Loucy (cell line): ENCODE results near the gene RNASE13.

Experiments
- H2AFZ ChIP-seq: fragments of 200-600 bp; sonication (generic); 2 replicates; pipeline ENCODE4 v1.6.0; 2016; ENCODE audit warnings: antibody characterized with exemption, mild to moderate bottlenecking, low read length, moderate library complexity
- H3F3A ChIP-seq: fragments of 200-600 bp; 2 replicates; pipeline ENCODE4 v1.6.0; 2016; ENCODE audit warnings: antibody characterized with exemption, low read depth, mild to moderate bottlenecking
- H3K27me3 ChIP-seq: fragments of 200-600 bp; sonication (generic); 2 replicates; pipeline ENCODE4 v1.6.1; 2014; ENCODE audit warnings: low read length, mild to moderate bottlenecking; ENCODE audit not compliant: insufficient read depth, poor library complexity, severe bottlenecking
- H3K36me3 ChIP-seq: fragments of 200-600 bp; sonication (generic); 2 replicates; pipeline ENCODE4 v1.6.1; 2016; ENCODE audit warnings: low read length; ENCODE audit not compliant: insufficient read depth
- H3K4me1 ChIP-seq: fragments of 200-600 bp; sonication (generic); 2 replicates; pipeline ENCODE4 v1.5.1; 2014; ENCODE audit warnings: low read length, mild to moderate bottlenecking; ENCODE audit not compliant: insufficient read depth, poor library complexity, severe bottlenecking
- H3K4me2 ChIP-seq: fragments of 200-600 bp; sonication (generic); 2 replicates; pipeline ENCODE4 v1.6.0; 2014; ENCODE audit warnings: antibody characterized with exemption, low read length, low read depth, mild to moderate bottlenecking; ENCODE audit not compliant: poor library complexity, severe bottlenecking
- H3K4me3 ChIP-seq: fragments of 200-600 bp; sonication (generic); 2 replicates; pipeline ENCODE4 v1.5.1; 2014; ENCODE audit warnings: low read length, mild to moderate bottlenecking, mixed read lengths; ENCODE audit not compliant: poor library complexity, severe bottlenecking
- H3K79me2 ChIP-seq: fragments of 200-600 bp; sonication (generic); 2 replicates; pipeline ENCODE4 v1.6.1; 2014; ENCODE audit warnings: low read length; ENCODE audit not compliant: insufficient read depth
- H3K9ac ChIP-seq: fragments of 200-600 bp; sonication (generic); 2 replicates; pipeline ENCODE4 v1.6.0; 2014; ENCODE audit warnings: mild to moderate bottlenecking, low read depth, low read length, moderate library complexity; ENCODE audit not compliant: poor library complexity, severe bottlenecking
- H3K9me2 ChIP-seq: fragments of 200-600 bp; sonication (generic); replicated peaks from 2 replicates; pipeline ENCODE4 v1.6.1; 2016; ENCODE audit warnings: low read depth, low read length, mixed read lengths
- H3K9me3 ChIP-seq: fragments of 200-600 bp; sonication (generic); 2 replicates; pipeline ENCODE4 v1.6.1; 2014; ENCODE audit warnings: mild to moderate bottlenecking, antibody characterized with exemption, low read length, low read depth; ENCODE audit not compliant: insufficient read depth
- H4K20me1 ChIP-seq: fragments of 200-600 bp; sonication (generic); 2 replicates; pipeline ENCODE4 v1.6.0; 2014; ENCODE audit warnings: antibody characterized with exemption, low read length, mild to moderate bottlenecking; ENCODE audit not compliant: insufficient read depth, poor library complexity, severe bottlenecking
- EZH2phosphoT487 ChIP-seq: fragments of 200-600 bp; IDR thresholded peaks from 2 replicates; pipeline ENCODE4 v1.6.1; 2018; ENCODE audit warnings: antibody characterized with exemption, mild to moderate bottlenecking, moderate library complexity, borderline replicate concordance
- TF ChIP-seq, protein P1 (sequence below): fragments of 200-600 bp; sonication (generic); conservative IDR thresholded peaks from 2 replicates; pipeline ENCODE4 v1.5.1; 2014; ENCODE audit warnings: mild to moderate bottlenecking, antibody characterized with exemption, low read length

Gene RNASE13

GRCh38 chr14:21020977-21021545 is 13.5 kb downstream of the RNASE13 start:
- 0 out of 2 replicates have a peak, but pooled peaks cover 5% of the 10 kb centered on the region for H3K79me2 ChIP-seq
- H3K4me3 ChIP-seq = no peak overlapping the region
- no peak for TF ChIP-seq EZH2phosphoT487
- H3K9ac ChIP-seq = no peak overlapping the region
- H3F3A ChIP-seq = no peaks in the 10 kb centered on the region
- H3K4me2 ChIP-seq = no peak overlapping the region
- no peaks in the 10 kb centered on the region for H3K9me2 ChIP-seq
- H2AFZ ChIP-seq = no peak overlapping the region
- no peaks in the 10 kb centered on the region for H4K20me1 ChIP-seq
- H3K27me3 ChIP-seq = no peaks in the 10 kb centered on the region
- H3K9me3 ChIP-seq = no peaks in the 10 kb centered on the region
- no peaks in the 10 kb centered on the region for H3K36me3 ChIP-seq
- H3K4me1 ChIP-seq = peaks cover 11% of the 10 kb centered on the region

DNA sequence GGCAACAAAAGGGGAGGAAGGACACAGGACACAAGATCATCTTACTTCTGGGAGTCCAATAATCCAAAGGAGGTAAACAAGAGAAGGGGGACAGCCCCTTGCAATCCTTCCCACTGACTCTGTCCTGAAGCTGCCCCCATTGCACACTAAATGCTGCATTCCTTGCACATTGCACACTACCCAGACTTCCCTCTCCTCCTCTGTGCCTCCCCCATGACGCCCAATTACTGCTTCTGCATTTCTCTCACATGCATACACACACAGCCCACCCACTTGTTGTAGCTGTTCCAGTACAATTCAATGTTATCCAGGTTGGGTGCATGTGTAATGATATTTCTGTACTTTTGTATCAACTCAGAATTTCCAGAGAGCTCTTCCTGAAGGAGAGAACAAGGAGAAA is 15.2 kb downstream of the RNASE13 start:
- H3K4me3 ChIP-seq = no peak overlapping the region
- no peak for TF ChIP-seq EZH2phosphoT487
- TF ChIP-seq, protein P1, sequence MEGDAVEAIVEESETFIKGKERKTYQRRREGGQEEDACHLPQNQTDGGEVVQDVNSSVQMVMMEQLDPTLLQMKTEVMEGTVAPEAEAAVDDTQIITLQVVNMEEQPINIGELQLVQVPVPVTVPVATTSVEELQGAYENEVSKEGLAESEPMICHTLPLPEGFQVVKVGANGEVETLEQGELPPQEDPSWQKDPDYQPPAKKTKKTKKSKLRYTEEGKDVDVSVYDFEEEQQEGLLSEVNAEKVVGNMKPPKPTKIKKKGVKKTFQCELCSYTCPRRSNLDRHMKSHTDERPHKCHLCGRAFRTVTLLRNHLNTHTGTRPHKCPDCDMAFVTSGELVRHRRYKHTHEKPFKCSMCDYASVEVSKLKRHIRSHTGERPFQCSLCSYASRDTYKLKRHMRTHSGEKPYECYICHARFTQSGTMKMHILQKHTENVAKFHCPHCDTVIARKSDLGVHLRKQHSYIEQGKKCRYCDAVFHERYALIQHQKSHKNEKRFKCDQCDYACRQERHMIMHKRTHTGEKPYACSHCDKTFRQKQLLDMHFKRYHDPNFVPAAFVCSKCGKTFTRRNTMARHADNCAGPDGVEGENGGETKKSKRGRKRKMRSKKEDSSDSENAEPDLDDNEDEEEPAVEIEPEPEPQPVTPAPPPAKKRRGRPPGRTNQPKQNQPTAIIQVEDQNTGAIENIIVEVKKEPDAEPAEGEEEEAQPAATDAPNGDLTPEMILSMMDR = no peak
- H3K27me3 ChIP-seq = no peaks in the 10 kb centered on the region
- H3K4me1 ChIP-seq = peaks cover 8% of the 10 kb centered on the region
- no peak overlapping the region for H3K9ac ChIP-seq
- H3F3A ChIP-seq = no peaks in the 10 kb centered on the region
- H2AFZ ChIP-seq = no peak overlapping the region
- no peaks in the 10 kb centered on the region for H4K20me1 ChIP-seq
- 0 out of 2 replicates have a peak, but pooled peaks cover 3% of the 10 kb centered on the region for H3K79me2 ChIP-seq
- H3K9me2 ChIP-seq = no peaks in the 10 kb centered on the region
- H3K9me3 ChIP-seq = no peaks in the 10 kb centered on the region
- H3K4me2 ChIP-seq = no peak overlapping the region
- no peaks in the 10 kb centered on the region for H3K36me3 ChIP-seq

GRCh38 chr14:21018781-21019180 is 15.8 kb downstream of the RNASE13 start:
- Histone ChIP-seq H4K20me1 (no peaks in the 10 kb centered on the region), H3K9me2 (no peaks in the 10 kb centered on the region), H3K27me3 (no peaks in the 10 kb centered on the region), H3K4me1 (peaks cover 3% of the 10 kb centered on the region), H3K4me3 (no peak overlapping the region), H2AFZ (no peak overlapping the region), H3K4me2 (no peak overlapping the region), H3K79me2 (no peaks in the 10 kb centered on the region), H3K9me3 (no peaks in the 10 kb centered on the region), H3K36me3 (no peaks in the 10 kb centered on the region), H3K9ac (no peak overlapping the region), H3F3A (no peaks in the 10 kb centered on the region)
- no peak for TF ChIP-seq EZH2phosphoT487
- TF ChIP-seq, protein P1 = no peak

DNA sequence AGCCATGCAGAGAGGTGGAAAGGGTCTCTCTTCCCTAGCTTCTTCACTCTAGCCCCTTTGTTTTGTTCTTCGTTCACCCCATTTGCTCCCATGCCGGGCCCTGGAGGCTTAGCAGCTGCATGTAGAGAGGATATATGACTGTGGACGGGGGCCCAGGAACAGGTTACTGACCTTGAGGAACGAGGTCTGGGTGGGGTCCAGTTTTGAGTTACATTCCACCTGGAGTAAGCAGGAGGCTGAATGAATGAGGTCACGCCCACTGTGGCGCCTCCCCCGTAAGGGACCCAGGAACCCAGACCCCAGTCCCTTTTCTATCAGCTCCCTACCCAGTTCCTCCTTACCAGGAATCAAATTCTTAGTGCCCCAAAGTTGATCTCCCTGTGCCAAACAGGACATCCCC is 16.3 kb downstream of the RNASE13 start:
- H3K9me3 ChIP-seq = no peaks in the 10 kb centered on the region
- no peaks in the 10 kb centered on the region for H3F3A ChIP-seq
- H3K9me2 ChIP-seq = no peaks in the 10 kb centered on the region
- H2AFZ ChIP-seq = no peak overlapping the region
- no peak overlapping the region for H3K4me2 ChIP-seq
- H3K4me1 ChIP-seq = no peaks in the 10 kb centered on the region
- H3K79me2 ChIP-seq = no peaks in the 10 kb centered on the region
- H3K9ac ChIP-seq = no peak overlapping the region
- H3K36me3 ChIP-seq = no peaks in the 10 kb centered on the region
- TF ChIP-seq EZH2phosphoT487 = no peak
- TF ChIP-seq, protein P1 = no peak
- H3K27me3 ChIP-seq = no peaks in the 10 kb centered on the region
- no peaks in the 10 kb centered on the region for H4K20me1 ChIP-seq
- H3K4me3 ChIP-seq = no peak overlapping the region
